Globus pallidus (tissue), 1 donor: ENCODE data around the gene CXCL12.

Experiments used
- DNase-seq: peaks from one replicate; pipeline ENCODE4 v3.0.0-alpha.2; 2015; ENCODE audit warnings: low spot score

Gene CXCL12

GRCh38 chr10:44385696-44386441 is 972 bp upstream of the CXCL12 start:
- no peak for DNase-seq

- no peak for DNase-seq
Measured at GRCh38 chr10:44384601-44385025, 284 bp downstream of the CXCL12 start.

- no peak for DNase-seq
Measured at GRCh38 chr10:44383749-44384600, 922 bp downstream of the CXCL12 start.

GRCh38 chr10:44382981-44383748 is 1.7 kb downstream of the CXCL12 start:
- no peak for DNase-seq

GRCh38 chr10:44382131-44382858 is 2.6 kb downstream of the CXCL12 start:
- no peak for DNase-seq

- no peak for DNase-seq
Measured at GRCh38 chr10:44380829-44381600, 3.9 kb downstream of the CXCL12 start.

GRCh38 chr10:44379907-44380306 is 5.0 kb downstream of the CXCL12 start:
- DNase-seq: no peak

GRCh38 chr10:44378626-44379025 is 6.3 kb downstream of the CXCL12 start:
- no peak for DNase-seq

- DNase-seq: no peak
Measured at GRCh38 chr10:44377651-44378310, 7.1 kb downstream of the CXCL12 start.

GRCh38 chr10:44376472-44377099 is 8.3 kb downstream of the CXCL12 start:
- DNase-seq: no peak

- DNase-seq: no peak
Measured at GRCh38 chr10:44374155-44374554, 10.7 kb downstream of the CXCL12 start.

GRCh38 chr10:44373341-44373995 is 11.4 kb downstream of the CXCL12 start:
- DNase-seq: no peak

- no peak for DNase-seq
Measured at GRCh38 chr10:44372181-44372580, 12.7 kb downstream of the CXCL12 start.

- DNase-seq: no peak
Measured at GRCh38 chr10:44370731-44371248, 14.1 kb downstream of the CXCL12 start.

- DNase-seq: no peak
Measured at GRCh38 chr10:44369854-44370253, 15.0 kb downstream of the CXCL12 start.

- no peak for DNase-seq
Measured at GRCh38 chr10:44369296-44369695, 15.6 kb downstream of the CXCL12 start.

- DNase-seq: no peak
Measured at GRCh38 chr10:44368637-44369036, 16.3 kb downstream of the CXCL12 start.

GRCh38 chr10:44366941-44367630 is 17.8 kb downstream of the CXCL12 start:
- no peak for DNase-seq

- DNase-seq: no peak
Measured at GRCh38 chr10:44364566-44364965, 20.3 kb downstream of the CXCL12 start.
